NCI-H460 (cell line): ENCODE measurements around the gene SIGLEC6. TPM values are rescaled to one million over a fixed set of nuclear protein-coding genes. Genes with fewer than 3 reads are reported as not detected.
A peak's percentile ranks its signal among the peaks of the same experiment; 100 is the strongest.

ENCODE experiments used
- DNase-seq: peaks from one replicate; pipeline ENCODE4 v3.0.0-alpha.2; 2016; ENCODE audit warnings: low read depth; ENCODE audit errors: extremely low read depth
- small RNA-seq, 2 experiments: library from RNA; depleted of rRNA; stranded (forward); fragments of <200 nt; gene quantifications; one replicate each; pipeline ENCODE3, GENCODE V24; 2014
- total RNA-seq: library from RNA; depleted of rRNA; stranded (reverse); fragments of >200 nt; shearing (Covaris generic); gene quantifications from 2 replicates; pipeline ENCODE4 v1.2.3, GENCODE V29; 2014; rRNA removed

SIGLEC6 gene
- total RNA-seq, 1 experiment from 2014 or later = not detected

DNA sequence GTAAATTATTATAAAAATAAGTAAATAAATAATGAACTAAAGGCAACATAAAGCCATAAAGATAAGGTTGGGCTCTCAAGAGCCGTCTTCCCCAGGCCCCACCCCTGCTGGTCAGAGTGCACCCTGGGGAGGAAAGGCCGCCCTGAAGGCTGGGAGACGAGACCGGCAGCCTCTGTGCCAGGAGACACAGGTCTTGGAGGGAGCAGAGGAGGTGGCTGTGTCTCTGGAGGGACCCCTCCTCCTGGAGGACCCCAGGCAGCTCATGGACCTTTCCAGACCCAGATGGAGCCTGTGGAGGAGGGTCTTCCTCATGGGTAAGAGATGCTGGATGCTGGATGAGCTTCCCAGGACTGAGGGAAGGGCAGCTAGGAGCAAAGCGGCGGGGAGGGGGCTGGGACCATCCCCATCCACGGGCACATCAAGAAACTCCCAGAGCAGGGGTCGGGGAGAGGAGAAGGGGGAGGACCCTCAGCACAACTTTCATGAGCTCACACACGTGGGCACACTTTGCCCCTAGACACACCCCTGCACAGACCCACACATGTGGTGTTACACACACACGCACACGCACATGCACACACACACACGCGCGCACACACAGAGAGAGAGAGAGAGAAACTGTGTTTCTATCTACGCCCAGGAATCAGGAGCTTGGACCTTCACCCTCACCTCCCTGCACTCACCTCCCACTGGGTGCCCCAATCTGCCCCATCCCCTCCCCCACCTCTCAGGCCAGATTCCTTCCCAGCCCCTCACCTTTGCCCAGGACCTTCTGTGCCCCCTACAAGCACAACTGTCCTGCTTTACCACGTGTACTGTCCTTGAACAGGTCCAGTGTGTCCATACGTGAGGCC is 52.9 kb downstream of the SIGLEC6 start, which contains the start of gene CEACAM18:
CEACAM18 (plus strand) TSS at position 159 of the 854 bp plus-strand sequence.
- no peak for DNase-seq

DNA sequence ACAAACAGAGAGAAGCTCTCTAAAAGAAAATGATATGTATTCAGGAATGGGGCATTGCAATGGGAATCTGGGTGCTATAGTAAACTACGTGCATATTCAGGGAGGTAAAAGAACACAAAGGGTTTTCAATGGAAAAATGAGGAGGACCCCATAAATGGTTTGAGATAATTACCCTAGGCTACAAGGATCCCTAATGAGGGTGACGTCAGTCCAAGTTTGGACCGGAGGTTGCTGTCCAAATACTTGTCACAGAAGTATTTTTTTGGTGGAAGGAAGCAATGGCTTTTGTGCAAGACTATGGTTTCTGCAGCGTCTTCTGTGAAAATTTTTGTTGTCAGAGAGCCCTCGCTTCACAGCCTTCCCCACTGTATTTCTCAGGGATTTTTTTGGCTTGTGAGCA is 54.1 kb downstream of the SIGLEC6 start:
- no peak for DNase-seq

DNA sequence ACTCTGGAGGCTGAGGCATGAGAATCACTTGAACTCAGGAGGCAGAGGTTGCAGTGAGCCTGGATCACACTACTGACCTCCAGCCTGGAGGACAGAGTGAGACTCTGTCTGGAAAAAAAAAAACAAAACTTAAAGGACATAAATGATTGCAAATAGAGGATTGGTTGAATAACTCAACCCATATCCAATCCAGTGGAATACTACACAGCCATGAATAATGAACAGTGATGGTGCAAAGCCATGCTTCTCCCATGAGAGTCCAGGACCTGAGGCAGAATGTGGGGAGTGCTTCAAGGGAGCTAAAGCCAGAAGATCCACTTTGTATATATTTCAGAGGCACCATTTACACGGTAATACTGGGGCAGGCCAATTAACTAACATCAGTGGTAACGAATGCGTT is 55.3 kb downstream of the SIGLEC6 start:
- no peak for DNase-seq

DNA sequence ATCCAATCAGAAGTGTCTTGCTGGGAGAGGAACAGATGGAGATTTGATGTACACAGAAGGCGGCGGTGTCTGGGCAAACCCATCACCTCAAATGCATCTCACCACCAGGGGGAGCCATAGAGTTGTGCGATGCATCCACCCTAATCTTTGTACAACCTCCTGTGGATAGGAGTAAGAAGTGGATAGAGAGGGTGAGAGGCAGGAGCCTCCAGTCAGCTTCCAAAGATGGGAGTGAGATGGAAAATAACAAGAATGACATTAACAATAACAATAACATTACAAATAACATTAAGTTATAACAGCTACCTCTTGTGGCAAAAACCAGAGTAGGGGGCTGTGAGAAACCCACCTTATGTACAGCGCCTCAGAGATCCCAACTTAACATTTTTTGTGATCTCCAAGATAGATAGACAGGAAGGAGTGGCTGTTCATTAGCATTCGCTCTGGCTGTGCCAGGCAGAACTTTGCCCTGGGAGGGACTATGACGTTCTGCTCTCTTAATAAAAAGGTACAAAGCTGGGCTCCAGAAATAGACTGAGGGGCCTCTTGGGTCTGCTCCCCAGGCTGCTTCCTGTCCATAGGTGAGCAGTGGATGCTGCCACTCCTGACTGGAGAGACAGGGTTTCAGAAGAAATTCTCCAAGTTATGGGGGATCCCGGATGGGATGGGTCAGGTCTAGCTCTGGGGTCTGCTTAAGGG is 58.3 kb downstream of the SIGLEC6 start:
- peak; percentile 59 for DNase-seq

DNA sequence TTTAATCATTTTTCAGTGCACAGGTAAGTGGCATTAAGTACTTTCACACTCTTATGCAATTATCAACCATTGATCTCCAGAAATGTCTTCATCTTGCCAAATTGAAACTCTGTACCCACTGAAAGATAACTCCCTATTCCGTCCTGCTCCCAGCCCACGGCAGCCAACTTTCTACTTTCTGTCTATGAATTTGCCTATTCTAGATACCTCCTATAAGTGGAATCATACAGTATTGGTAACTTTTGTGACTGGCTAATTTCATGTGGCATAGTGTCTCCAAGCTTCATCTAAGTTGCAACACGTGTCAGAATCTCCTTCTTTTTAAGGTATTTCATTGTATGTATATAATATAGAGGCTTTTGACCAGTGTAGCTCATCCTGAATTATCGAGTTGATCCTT is 58.9 kb downstream of the SIGLEC6 start:
- DNase-seq = no peak

DNA sequence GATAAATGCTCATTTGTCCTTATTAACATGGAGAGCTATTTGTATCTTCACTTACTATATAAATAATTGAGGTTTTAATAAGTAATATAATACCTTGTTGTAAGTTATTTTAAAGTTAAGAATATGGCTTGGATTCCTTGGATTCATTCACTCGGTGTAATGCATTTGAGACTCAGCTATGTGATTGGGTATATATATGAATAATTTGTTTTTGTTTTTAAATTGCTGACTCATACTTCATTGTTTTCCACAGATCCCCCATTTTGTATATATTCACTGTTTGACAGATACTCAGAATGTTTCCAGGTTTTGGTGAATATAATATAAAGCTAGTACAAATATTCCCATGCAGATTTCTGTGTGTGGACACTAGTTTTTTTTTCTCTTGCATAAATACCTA is 59.9 kb downstream of the SIGLEC6 start:
- no peak for DNase-seq

DNA sequence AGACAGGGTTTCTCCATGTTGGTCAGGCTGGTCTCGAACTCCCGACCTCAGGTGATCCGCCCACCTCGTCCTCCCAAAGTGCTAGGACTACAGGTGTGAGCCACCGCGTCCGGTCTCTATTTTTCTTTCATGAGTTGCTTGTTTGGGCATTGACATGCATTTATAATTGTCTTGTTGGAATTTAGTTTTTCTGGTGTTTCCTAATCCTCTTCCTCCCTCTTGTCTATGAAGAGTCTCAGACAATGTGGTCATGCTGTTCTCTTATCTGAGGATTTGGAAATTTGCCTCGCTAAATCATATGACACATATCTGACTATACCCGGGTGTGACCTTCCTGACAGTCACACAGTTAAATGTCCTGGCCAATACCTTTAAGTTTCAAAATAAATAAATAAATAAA is 60.5 kb downstream of the SIGLEC6 start:
- DNase-seq = no peak

DNA sequence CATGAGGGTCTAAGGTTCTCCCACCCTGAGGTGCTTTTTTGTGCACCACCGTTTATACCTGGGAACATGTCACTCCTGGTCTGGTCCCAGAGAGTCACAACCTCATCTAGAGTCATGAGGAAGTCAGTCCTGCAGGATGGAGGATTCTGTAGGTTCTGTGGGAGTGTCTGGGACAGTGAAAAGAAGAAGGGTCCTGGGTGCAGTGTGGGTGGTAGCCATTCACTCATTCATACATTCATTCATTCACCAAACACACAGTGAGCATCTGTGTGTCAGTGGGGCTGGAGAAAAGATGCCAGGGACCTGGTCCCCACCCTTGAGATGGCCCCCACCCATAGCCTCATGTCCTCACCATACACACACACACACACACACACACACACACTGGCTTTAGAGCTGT is 61.8 kb downstream of the SIGLEC6 start:
- no peak for DNase-seq

DNA sequence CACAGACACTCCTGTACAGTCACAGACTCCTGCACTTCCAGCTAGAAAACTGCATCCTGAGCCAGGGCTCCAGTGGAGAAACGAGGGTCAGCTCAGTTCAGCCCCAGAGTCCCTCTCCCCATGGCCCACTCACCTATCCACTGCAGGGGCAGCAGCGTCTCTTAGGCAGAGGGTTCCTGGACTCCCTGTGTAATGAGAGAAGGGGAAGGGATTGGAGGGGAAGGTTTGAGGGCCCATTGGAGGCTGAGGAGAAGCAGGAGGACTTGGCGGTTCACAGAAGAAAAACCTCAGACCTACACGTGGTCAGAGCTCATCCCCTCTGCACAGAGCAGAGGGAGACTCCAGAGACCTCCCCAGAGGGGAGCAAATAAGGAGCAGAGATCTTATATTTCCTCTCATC is 62.3 kb downstream of the SIGLEC6 start:
- no peak for DNase-seq

DNA sequence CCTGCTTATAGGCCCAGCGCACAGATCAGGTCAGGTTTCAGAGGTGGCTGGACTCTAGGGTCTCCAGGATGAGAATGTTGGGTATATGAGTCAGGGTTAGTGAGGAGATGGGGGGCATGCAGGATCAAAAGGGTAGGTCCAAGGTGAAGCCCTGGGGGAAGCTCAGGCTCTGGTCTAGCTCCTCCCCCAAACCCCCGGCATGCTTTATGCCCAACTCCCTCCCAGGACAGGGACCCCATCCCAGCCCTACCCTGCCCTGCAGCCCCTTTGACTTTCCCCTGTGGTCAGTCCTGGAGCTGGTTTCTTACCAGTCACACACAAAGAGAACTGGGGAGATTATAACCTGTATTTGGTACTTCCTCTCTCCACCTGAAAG is 62.9 kb downstream of the SIGLEC6 start:
- DNase-seq = no peak

DNA sequence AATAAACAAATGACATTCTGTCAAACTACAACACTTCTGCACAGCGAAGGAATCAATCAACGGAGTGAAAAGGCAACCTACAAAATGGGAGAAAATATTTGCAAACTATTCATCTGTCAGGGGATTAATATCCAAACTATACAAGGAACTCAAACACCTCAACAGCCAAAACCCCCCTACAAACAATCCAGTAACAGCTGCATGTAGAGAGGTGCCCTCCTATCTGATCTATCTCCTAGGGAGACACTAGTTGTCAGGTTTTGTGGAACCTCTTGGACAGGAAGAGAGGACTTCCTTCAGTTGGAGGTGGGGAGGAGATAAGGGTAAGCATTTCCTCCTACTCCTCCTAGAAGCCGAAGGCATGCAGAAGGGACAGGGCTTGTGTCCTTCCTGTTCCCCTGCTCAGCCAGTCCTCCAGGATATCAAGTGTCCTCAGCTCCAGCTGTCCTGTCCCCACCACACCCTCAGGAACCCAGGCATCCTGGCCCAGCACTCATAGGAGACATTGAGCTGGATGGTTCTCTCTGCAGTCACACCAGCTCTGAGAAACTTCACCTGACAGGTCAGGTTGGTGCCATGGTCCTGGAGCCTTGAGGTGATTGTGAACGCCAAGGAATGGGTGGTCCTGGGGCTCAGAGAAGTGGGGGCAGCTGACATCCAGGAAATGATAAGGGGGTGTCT is 63.5 kb downstream of the SIGLEC6 start:
- DNase-seq = no peak

Small RNAs within 50 kb of the gene (small RNA-seq; reads per million reads assigned to genes)
- gene AC020914.3 = 0 reads per million in 2 experiments

Other genes with a start within 250 kb of the SIGLEC6 start
- gene IGLON5, start 220.0 kb downstream of the SIGLEC6 start, total RNA-seq = 0.66 TPM in 1 of 2 replicates, not detected in the other
- 1.2 and 1.6 TPM in 2 replicates for gene VSIG10L, start 189.5 kb downstream of the SIGLEC6 start, total RNA-seq
- gene ETFB, start 165.3 kb downstream of the SIGLEC6 start, total RNA-seq = 77.3 and 88.4 TPM in 2 replicates
- gene CLDND2, start 162.7 kb downstream of the SIGLEC6 start, total RNA-seq = 0.27 and 1.2 TPM in 2 replicates
- gene NKG7, start 159.0 kb downstream of the SIGLEC6 start, total RNA-seq = not detected in 2 replicates
- gene LIM2, start 143.7 kb downstream of the SIGLEC6 start, total RNA-seq = not detected in 2 replicates
- not detected in 2 replicates for gene C19orf84, start 141.1 kb downstream of the SIGLEC6 start, total RNA-seq
- gene SIGLEC10, start 114.0 kb downstream of the SIGLEC6 start, total RNA-seq = not detected in 2 replicates
- gene SIGLEC8, start 73.2 kb downstream of the SIGLEC6 start, total RNA-seq = not detected in 2 replicates
- not detected in 2 replicates for gene CEACAM18, start 53.1 kb downstream of the SIGLEC6 start, total RNA-seq
- gene SIGLEC12, start 29.9 kb downstream of the SIGLEC6 start, total RNA-seq = not detected in 2 replicates
- 2.9 and 3.4 TPM in 2 replicates for gene ZNF175, start 39.6 kb upstream of the SIGLEC6 start, total RNA-seq
- gene SIGLEC5, start 98.7 kb upstream of the SIGLEC6 start, total RNA-seq = not detected in 2 replicates
- gene SIGLEC14, start 115.2 kb upstream of the SIGLEC6 start, total RNA-seq = not detected in 2 replicates
- gene SPACA6, start 161.7 kb upstream of the SIGLEC6 start, total RNA-seq = 3.5 and 4.7 TPM in 2 replicates
- gene HAS1, start 192.3 kb upstream of the SIGLEC6 start, total RNA-seq = not detected in 2 replicates
- not detected in 2 replicates for gene FPR1, start 220.2 kb upstream of the SIGLEC6 start, total RNA-seq
- not detected in 2 replicates for gene FPR2, start 229.5 kb upstream of the SIGLEC6 start, total RNA-seq